Frontal cortex (tissue), 4 donors: Measurements from ENCODE around the gene RPS16. TPM values are rescaled to one million over a fixed set of nuclear protein-coding genes. Genes with fewer than 3 reads are reported as not detected.

Experiments
- DNase-seq, 2 donors: peaks; one replicate each; pipeline ENCODE4 v3.0.0; 2012; ENCODE audit warnings: low spot score in 2 of 2
- FAIRE-seq: peaks from 2 replicates; lab custom pipeline; 2012; peaks lifted over from hg19 to GRCh38; lab: Jason Lieb, UNC
- total RNA-seq: library from RNA; depleted of rRNA; stranded (reverse); fragments of >200 nt; gene quantifications from one replicate; pipeline ENCODE4 v1.2.3, GENCODE V29; 2014
- donor health status: control.
- donor health status: control.
- donor health status: control.

RPS16 gene
- total RNA-seq, 1 donor from 2014 or later, result 59.1 TPM

- FAIRE-seq, result no peak
Observed at GRCh38 chr19:39424934-39425333, 10.8 kb downstream of the RPS16 start.

GRCh38 chr19:39423258-39424086 is 12.3 kb downstream of the RPS16 start:
- DNase-seq (no peak), FAIRE-seq (no peak)

More at GRCh38 chr19:39424934-39425333, 10.8 kb downstream of the RPS16 start:
- DNase-seq, result peak in 1 of 2 donors; percentile 11

GRCh38 chr19:39422020-39422419 is 13.7 kb downstream of the RPS16 start:
- FAIRE-seq (no peak), DNase-seq (no peak)

GRCh38 chr19:39420769-39421168 is 15.0 kb downstream of the RPS16 start:
- DNase-seq (no peak), FAIRE-seq (no peak)

- DNase-seq, result no peak
- no peak for FAIRE-seq
Observed at GRCh38 chr19:39419003-39419402, 16.7 kb downstream of the RPS16 start.

- FAIRE-seq, result no peak
- DNase-seq, result no peak
Observed at GRCh38 chr19:39417463-39418181, 18.1 kb downstream of the RPS16 start.

- DNase-seq (no peak), FAIRE-seq (no peak)
Observed at GRCh38 chr19:39416152-39417120, 19.3 kb downstream of the RPS16 start.

- DNase-seq, result no peak
- no peak for FAIRE-seq
Observed at GRCh38 chr19:39415111-39416046, 20.4 kb downstream of the RPS16 start.

- DNase-seq, result no peak
- no peak for FAIRE-seq
Observed at GRCh38 chr19:39413911-39414608, 21.7 kb downstream of the RPS16 start.

GRCh38 chr19:39413272-39413910 is 22.4 kb downstream of the RPS16 start:
- FAIRE-seq (no peak), DNase-seq (peak in 1 of 2 donors; percentile 66)

GRCh38 chr19:39412867-39413271 is 22.9 kb downstream of the RPS16 start:
- no peak for DNase-seq
- no peak for FAIRE-seq

GRCh38 chr19:39412100-39412866 is 23.5 kb downstream of the RPS16 start, which contains the start of gene PLEKHG2:
PLEKHG2 (plus strand) TSS chr19:39412669; CDS start chr19:39414087, 1,418 bp downstream.
- peak; percentile 91 for FAIRE-seq
- peak; percentile 98 for DNase-seq

- no peak for FAIRE-seq
- DNase-seq, result peak; percentile 76 to 86
Observed at GRCh38 chr19:39411832-39412099, 24.0 kb downstream of the RPS16 start.

GRCh38 chr19:39411081-39411831 is 24.5 kb downstream of the RPS16 start:
- DNase-seq, result no peak
- no peak for FAIRE-seq

- DNase-seq (no peak), FAIRE-seq (no peak)
Observed at GRCh38 chr19:39410831-39411080, 25.0 kb downstream of the RPS16 start.

- no peak for FAIRE-seq
- DNase-seq, result no peak
Observed at GRCh38 chr19:39410017-39410830, 25.5 kb downstream of the RPS16 start.
